ENCODE measurements around the gene DCC. TPM values are rescaled to one million over a fixed set of nuclear protein-coding genes. Genes with fewer than 3 reads are reported as not detected.

DCC gene
- total and polyA plus RNA-seq, 2 experiments from 2014 or later, result 0.53 to 0.73 TPM

GRCh38 chr18:52715421-52715820 lies 375.4 kb downstream of the DCC start:
- Mint-ChIP-seq H3K4me1 (no peaks in the 10 kb centered on the region), H3K27me3 (ENCODE audit: insufficient read depth, low read depth, poor library complexity) (no peaks in the 10 kb centered on the region), H3K4me3 (no peak overlapping the region), H3K9me3 (no peaks in the 10 kb centered on the region), H3K27ac (no peak overlapping the region), H3K36me3 (ENCODE audit: low read depth) (no peaks in the 10 kb centered on the region)
- no peak overlapping the region for H3K4me3 ChIP-seq
- no peaks in the 10 kb centered on the region for H4K20me1 ChIP-seq (replicated peaks; ENCODE audit: insufficient read depth)
- no peak overlapping the region for H3K4me2 ChIP-seq
- no peaks in the 10 kb centered on the region for H3F3A ChIP-seq (replicated peaks; ENCODE audit: low read depth)
- no peaks in the 10 kb centered on the region for H3K4me1 ChIP-seq (ENCODE audit: insufficient read depth)
- H3K79me2 ChIP-seq (replicated peaks; ENCODE audit: insufficient read depth), result no peaks in the 10 kb centered on the region
- TF ChIP-seq ZNF331 (CRISPR knock-in tag; IDR thresholded peaks at IDR 0.05; ENCODE audit: low read depth) (no peak), STAT1 (IDR thresholded peaks at IDR 0.05; ENCODE audit: unreplicated experiment) (no peak), EZH2 (IDR thresholded peaks at IDR 0.05; ENCODE audit: low read depth, unreplicated experiment) (no peak), CTCF (conservative IDR thresholded peaks at IDR 0.05; ENCODE audit: low read depth in 2 of 2) (no peak), POLR2AphosphoS5 (IDR thresholded peaks at IDR 0.05; ENCODE audit: low read depth) (no peak), NANOG (IDR thresholded peaks at IDR 0.05; ENCODE audit: borderline replicate concordance) (no peak), ETS1 (IDR thresholded peaks at IDR 0.05) (no peak), ZNF462 (CRISPR knock-in tag; IDR thresholded peaks at IDR 0.05) (no peak), JUNB (IDR thresholded peaks at IDR 0.05; ENCODE audit: unreplicated experiment) (no peak), ZNF114 (CRISPR knock-in tag; IDR thresholded peaks at IDR 0.05) (no peak)
- no peaks in the 10 kb centered on the region for H3K27me3 ChIP-seq (ENCODE audit: insufficient read depth)
- no peaks in the 10 kb centered on the region for H3K36me3 ChIP-seq (ENCODE audit: insufficient read depth)
- ATAC-seq, result no peak
- H3K9me2 ChIP-seq (ENCODE audit: insufficient read depth), result no peaks in the 10 kb centered on the region; the same call in 1 of the 2 replicates
- H3K27ac ChIP-seq (ENCODE audit: low read depth), result no peak overlapping the region
- DNase-seq (ENCODE audit: low spot score), result no peak
- no peak overlapping the region for H2AFZ ChIP-seq

Measured in GM23338 (cell line).